T-helper 17 cell (primary cell): Measurements from ENCODE around the gene HSP90AA1. TPM values are rescaled to one million over a fixed set of nuclear protein-coding genes. Genes with fewer than 3 reads are reported as not detected.
"Not testable (repeated sequence)": the region's sequence is repeated elsewhere in the genome, so short reads cannot be mapped to it uniquely, and the experiment has no call there.

ENCODE experiments used
- ATAC-seq: fragments of 150-1000 bp; cut with Tn5 transposase; 2 replicates; pipeline ENCODE4 v1.10.0; 2021; ENCODE audit warnings: mild to moderate bottlenecking, moderate library complexity
- DNase-seq, 3 donors: peaks; one replicate each; pipeline versions ENCODE4 v3.0.0 to v3.0.0-alpha.2; 2020 to 2021
- H3K9me3 ChIP-seq: one replicate; pipeline ENCODE4 v1.7.0; 2013; ENCODE audit warnings: low read length, mild to moderate bottlenecking; ENCODE audit not compliant: control insufficient read depth, poor library complexity, severe bottlenecking
- H3K27ac Mint-ChIP-seq: one replicate; pipeline ENCODE4 v1.8.0; 2022; ENCODE audit warnings: mild to moderate bottlenecking, moderate library complexity, mixed read lengths
- H3K27me3 Mint-ChIP-seq: one replicate; pipeline ENCODE4 v1.8.0; 2022; ENCODE audit warnings: mixed read lengths
- H3K36me3 Mint-ChIP-seq: one replicate; pipeline ENCODE4 v1.8.0; 2022; ENCODE audit warnings: low read depth, mixed read lengths
- H3K4me1 Mint-ChIP-seq: one replicate; pipeline ENCODE4 v1.8.0; 2022; ENCODE audit warnings: mild to moderate bottlenecking, mixed read lengths
- H3K4me3 Mint-ChIP-seq: one replicate; pipeline ENCODE4 v1.8.0; 2022; ENCODE audit warnings: mild to moderate bottlenecking, moderate library complexity, mixed read lengths
- total RNA-seq, 4 donors: library from RNA in 2 of 4; stranded (reverse) in 2 of 4; gene quantifications; one replicate each; pipeline ENCODE4 v1.2.3 and lab custom pipeline; 2022 to 2026

HSP90AA1 gene
- total RNA-seq (100 to 1,000 TPM; 514 to 570 TPM), total RNA-seq (lab: John Stamatoyannopoulos, UW) (310 to 951 reads per million in 2 donors)

GRCh38 chr14:102086972-102087761 is at the start of gene HSP90AA1:
Gene HSP90AA1, minus strand, starts transcription at chr14:102087044. Its CDS starts 666 bp downstream, at chr14:102086378.
- H3K4me3 Mint-ChIP-seq: peak within 1 kb of the TSS; percentile 94
- H3K27ac Mint-ChIP-seq: peak within 1 kb of the TSS; percentile 93
- H3K9me3 ChIP-seq: no peaks in the 10 kb centered on the region
- H3K4me1 Mint-ChIP-seq: peaks cover 56% of the 10 kb centered on the region
- ATAC-seq (peak; percentile 80), DNase-seq (peak; percentile 92 to 95 (median 94))
- H3K27me3 Mint-ChIP-seq: no peaks in the 10 kb centered on the region
- peaks cover 14% of the 10 kb centered on the region for H3K36me3 Mint-ChIP-seq

GRCh38 chr14:102135456-102135855 is 48.6 kb upstream of the HSP90AA1 start:
- not testable (repeated sequence) for H3K4me3 Mint-ChIP-seq, ATAC-seq, H3K9me3 ChIP-seq, H3K36me3 Mint-ChIP-seq, DNase-seq, H3K4me1 Mint-ChIP-seq, H3K27ac Mint-ChIP-seq, H3K27me3 Mint-ChIP-seq

GRCh38 chr14:102134719-102135118 is 47.9 kb upstream of the HSP90AA1 start:
- not testable (repeated sequence) for H3K4me3 Mint-ChIP-seq, DNase-seq, H3K27me3 Mint-ChIP-seq, H3K27ac Mint-ChIP-seq, H3K9me3 ChIP-seq, ATAC-seq, H3K36me3 Mint-ChIP-seq, H3K4me1 Mint-ChIP-seq

GRCh38 chr14:102134021-102134420 is 47.2 kb upstream of the HSP90AA1 start:
- H3K27ac Mint-ChIP-seq, H3K4me1 Mint-ChIP-seq, H3K9me3 ChIP-seq, H3K27me3 Mint-ChIP-seq, ATAC-seq, H3K4me3 Mint-ChIP-seq, DNase-seq, H3K36me3 Mint-ChIP-seq: not testable (repeated sequence)

- Mint-ChIP-seq H3K4me3 (no peak overlapping the region), H3K27me3 (no peaks in the 10 kb centered on the region), H3K27ac (no peak overlapping the region), H3K36me3 (peaks cover 8% of the 10 kb centered on the region), H3K4me1 (no peaks in the 10 kb centered on the region)
- ATAC-seq: no peak
- H3K9me3 ChIP-seq: no peaks in the 10 kb centered on the region
- DNase-seq: no peak
Observed at GRCh38 chr14:102131741-102132140, 44.9 kb upstream of the HSP90AA1 start.

DNA sequence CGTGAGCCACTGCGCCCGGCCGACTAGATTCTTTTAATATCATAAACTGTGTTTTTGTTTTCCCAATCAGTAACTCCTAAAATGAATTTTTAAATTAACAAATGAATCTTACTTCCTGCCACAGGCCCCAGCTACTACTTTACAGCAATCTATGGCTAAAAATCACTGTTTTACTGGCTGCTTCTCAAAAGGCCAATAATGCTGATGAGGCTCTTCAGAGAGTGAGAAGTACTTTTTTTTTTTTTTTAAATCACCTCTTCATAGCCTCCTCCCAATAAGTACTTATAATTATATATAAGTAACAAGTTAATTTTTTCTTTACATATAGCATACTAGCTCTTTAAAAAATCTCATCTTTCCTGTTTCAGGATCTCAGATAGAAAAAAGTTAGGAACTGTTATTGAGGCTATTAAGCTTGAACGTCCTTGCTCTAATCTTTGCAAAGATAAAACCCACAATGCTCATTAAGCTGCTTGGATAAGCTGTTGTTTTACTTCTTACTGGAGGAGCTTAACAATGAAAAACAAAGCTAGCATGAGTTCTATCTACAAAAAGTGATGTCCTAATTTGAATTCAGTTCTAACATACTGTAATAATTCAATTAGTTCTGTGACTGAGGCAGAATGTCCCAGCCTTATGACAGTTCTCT is 40.1 kb upstream of the HSP90AA1 start:
- no peaks in the 10 kb centered on the region for H3K9me3 ChIP-seq
- no peaks in the 10 kb centered on the region for H3K4me1 Mint-ChIP-seq
- DNase-seq (no peak), ATAC-seq (no peak)
- H3K36me3 Mint-ChIP-seq: peaks cover 10% of the 10 kb centered on the region
- H3K27me3 Mint-ChIP-seq: no peaks in the 10 kb centered on the region
- no peak overlapping the region for H3K4me3 Mint-ChIP-seq
- no peak overlapping the region for H3K27ac Mint-ChIP-seq

DNA sequence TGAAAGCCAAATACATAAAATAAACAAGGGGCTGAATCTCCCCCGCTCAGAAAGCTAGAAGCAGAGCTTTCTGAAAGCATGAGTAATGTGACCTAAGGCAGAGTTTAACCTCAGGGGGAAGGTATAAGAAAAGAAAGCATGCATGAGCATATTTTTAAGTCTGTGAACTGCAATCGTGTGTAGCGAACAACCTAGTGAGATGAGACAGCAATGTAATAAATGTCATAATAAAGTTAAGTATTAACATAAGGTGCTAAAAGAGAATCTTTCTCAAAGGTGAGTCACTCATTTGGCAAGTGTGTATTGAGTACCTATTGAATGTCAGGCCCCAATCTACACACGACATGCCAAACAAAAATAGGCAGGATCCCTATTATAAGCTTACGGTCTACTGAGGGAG is 38.7 kb upstream of the HSP90AA1 start:
- ATAC-seq: no peak
- no peaks in the 10 kb centered on the region for H3K4me1 Mint-ChIP-seq
- no peaks in the 10 kb centered on the region for H3K9me3 ChIP-seq
- H3K4me3 Mint-ChIP-seq: no peak overlapping the region
- H3K27ac Mint-ChIP-seq: no peak overlapping the region
- no peak for DNase-seq
- no peaks in the 10 kb centered on the region for H3K27me3 Mint-ChIP-seq
- H3K36me3 Mint-ChIP-seq: peaks cover 4% of the 10 kb centered on the region

DNA sequence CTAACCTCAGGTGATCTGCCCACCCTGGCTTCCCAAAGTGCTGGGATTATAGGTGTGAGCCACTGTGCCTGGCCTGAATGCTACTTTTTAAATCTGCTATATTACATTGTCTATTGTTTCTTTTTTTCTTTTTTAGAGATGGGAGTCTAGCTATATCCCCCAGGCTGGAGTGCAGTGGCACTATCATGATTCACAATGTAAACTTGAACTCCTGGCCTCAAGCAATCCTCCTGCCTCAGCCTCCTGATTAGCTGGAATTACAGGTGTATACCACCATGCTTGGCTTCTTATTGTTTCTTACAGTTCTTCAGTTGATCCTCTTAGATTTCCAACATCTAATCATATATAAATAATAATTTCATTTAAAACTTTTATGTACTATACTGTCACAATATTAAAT is 37.6 kb upstream of the HSP90AA1 start:
- ATAC-seq (no peak), DNase-seq (no peak)
- Mint-ChIP-seq H3K4me3 (no peak overlapping the region), H3K27me3 (no peaks in the 10 kb centered on the region), H3K36me3 (peaks cover 4% of the 10 kb centered on the region), H3K4me1 (no peaks in the 10 kb centered on the region), H3K27ac (no peak overlapping the region)
- no peaks in the 10 kb centered on the region for H3K9me3 ChIP-seq

DNA sequence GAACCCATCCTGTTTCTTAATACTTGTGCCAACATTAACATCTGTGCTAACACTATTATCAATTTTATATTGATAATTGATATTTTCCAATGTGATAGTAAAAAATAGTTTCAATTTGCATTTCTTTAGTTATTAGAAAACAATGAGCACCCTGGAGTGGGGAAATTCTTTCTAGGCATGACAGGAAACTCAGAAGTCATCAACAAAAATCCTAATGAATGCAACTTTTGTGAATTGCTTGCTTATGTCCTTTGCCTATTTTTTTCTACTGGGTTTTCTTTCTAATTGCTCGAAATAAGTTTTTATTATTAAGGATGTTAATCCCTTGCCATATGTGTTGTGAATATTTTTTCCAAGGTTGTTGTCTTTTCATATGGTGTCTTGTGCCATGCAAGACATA is 34.7 kb upstream of the HSP90AA1 start:
- H3K27ac Mint-ChIP-seq: no peak overlapping the region
- DNase-seq (no peak), ATAC-seq (no peak)
- no peaks in the 10 kb centered on the region for H3K9me3 ChIP-seq
- H3K4me3 Mint-ChIP-seq: no peak overlapping the region
- H3K36me3 Mint-ChIP-seq: peaks cover 2% of the 10 kb centered on the region
- no peaks in the 10 kb centered on the region for H3K4me1 Mint-ChIP-seq
- no peaks in the 10 kb centered on the region for H3K27me3 Mint-ChIP-seq

DNA sequence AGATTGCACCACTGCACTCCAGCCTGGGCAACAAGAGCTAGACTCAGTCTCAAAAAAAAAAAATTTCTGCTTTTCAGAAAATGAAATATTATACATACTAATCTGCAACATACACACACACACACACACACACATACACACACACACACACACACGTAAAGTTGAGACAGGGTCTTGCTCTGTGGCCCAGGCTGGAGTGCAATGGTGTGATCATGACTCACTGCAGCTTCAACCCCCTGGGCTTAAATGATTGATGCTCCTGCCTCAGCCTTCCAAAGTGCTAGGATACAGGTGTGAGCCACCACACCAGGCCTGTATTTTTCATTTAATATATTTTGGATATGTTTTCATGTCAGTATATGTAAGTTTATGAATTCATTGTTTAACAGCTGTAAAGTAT is 34.0 kb upstream of the HSP90AA1 start:
- no peaks in the 10 kb centered on the region for H3K4me1 Mint-ChIP-seq
- H3K27ac Mint-ChIP-seq: no peak overlapping the region
- no peaks in the 10 kb centered on the region for H3K27me3 Mint-ChIP-seq
- H3K4me3 Mint-ChIP-seq: no peak overlapping the region
- ATAC-seq: no peak
- H3K9me3 ChIP-seq: no peaks in the 10 kb centered on the region
- H3K36me3 Mint-ChIP-seq: peaks cover 2% of the 10 kb centered on the region
- DNase-seq: no peak

DNA sequence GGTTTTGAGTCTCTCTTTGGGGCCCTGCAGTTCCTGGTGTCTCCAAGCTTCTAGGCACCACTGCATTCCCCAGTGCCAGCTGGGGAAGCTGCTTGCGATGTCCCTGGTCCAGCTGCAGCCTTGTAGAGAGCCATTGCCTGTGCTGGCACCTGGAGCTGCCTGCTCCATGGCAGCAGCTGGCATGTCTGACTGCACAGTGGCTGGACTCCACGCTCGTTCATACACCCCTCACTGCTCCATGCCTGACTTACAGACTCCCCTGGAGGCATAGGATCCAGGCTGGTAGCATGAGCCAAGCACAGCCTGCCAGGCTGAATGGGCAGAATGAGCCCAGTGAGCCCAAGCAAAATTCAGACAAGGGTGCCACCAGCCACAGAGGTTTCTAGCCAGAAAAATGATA is 31.0 kb upstream of the HSP90AA1 start:
- Mint-ChIP-seq H3K27me3 (no peaks in the 10 kb centered on the region), H3K36me3 (peaks cover 2% of the 10 kb centered on the region), H3K4me1 (no peaks in the 10 kb centered on the region), H3K27ac (no peak overlapping the region), H3K4me3 (no peak overlapping the region)
- ATAC-seq (no peak), DNase-seq (no peak)
- H3K9me3 ChIP-seq: no peaks in the 10 kb centered on the region

GRCh38 chr14:102116361-102117180 is 29.7 kb upstream of the HSP90AA1 start:
- Mint-ChIP-seq H3K4me1 (no peaks in the 10 kb centered on the region), H3K27me3 (no peaks in the 10 kb centered on the region), H3K4me3 (peak overlapping the region; percentile 13), H3K27ac (peak overlapping the region; percentile 14), H3K36me3 (peaks cover 2% of the 10 kb centered on the region)
- ATAC-seq (no peak), DNase-seq (no peak)
- H3K9me3 ChIP-seq: no peaks in the 10 kb centered on the region

DNA sequence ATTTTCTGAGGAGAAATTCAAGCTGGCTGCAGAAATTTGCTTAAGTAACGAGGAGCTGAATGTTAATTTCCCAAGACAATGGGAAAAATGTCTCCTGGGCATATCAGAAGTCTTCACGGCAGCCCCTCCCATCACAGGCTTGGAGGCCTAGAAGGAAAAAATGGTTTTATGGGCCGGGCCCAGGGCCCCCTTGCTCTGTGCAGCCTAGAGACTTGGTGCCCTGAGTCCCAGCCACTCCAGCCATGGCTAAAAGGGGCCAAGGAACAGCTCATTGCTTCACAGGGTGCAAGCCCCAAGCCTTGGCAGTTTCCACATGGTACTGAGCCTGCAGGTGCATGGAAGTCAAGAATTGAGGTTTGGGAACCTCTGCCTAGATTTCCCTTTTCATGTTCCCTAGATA is 24.3 kb upstream of the HSP90AA1 start:
- DNase-seq (no peak), ATAC-seq (no peak)
- H3K4me3 Mint-ChIP-seq: no peak overlapping the region
- H3K27ac Mint-ChIP-seq: no peak overlapping the region
- H3K4me1 Mint-ChIP-seq: peaks cover 2% of the 10 kb centered on the region
- H3K27me3 Mint-ChIP-seq: no peaks in the 10 kb centered on the region
- no peaks in the 10 kb centered on the region for H3K9me3 ChIP-seq
- peaks cover under 1% of the 10 kb centered on the region for H3K36me3 Mint-ChIP-seq
